IMR-90 (cell line): ENCODE results near the gene ERAP2. TPM values are rescaled to one million over a fixed set of nuclear protein-coding genes. Genes with fewer than 3 reads are reported as not detected.

Source experiments
- ATAC-seq: fragments of 200-7000 bp; cut with Tn5 transposase; 2 replicates; pipeline ENCODE4 v1.9.1; 2020; ENCODE audit warnings: low read depth, mild to moderate bottlenecking, moderate library complexity
- BruUV-seq: library from RNA; stranded (reverse); fragments of 400-500 nt; replicated peaks from 2 replicates; lab custom pipeline; 2021; lab: Mats Ljungman, UMichigan
- CTCF ChIA-PET: fragments of 300-600 bp; formaldehyde crosslinking; extraction: SDS; loops from one replicate; lab custom pipeline; 2021; ENCODE audit warnings: antibody characterized with exemption; lab: Yijun Ruan, JAX
- POLR2A ChIA-PET: fragments of 300-600 bp; sonication (Branson Sonifier 250); formaldehyde crosslinking; loops from one replicate; lab custom pipeline; 2022; ENCODE audit warnings: antibody characterized with exemption; ENCODE audit not compliant: unreplicated experiment; lab: Charles Lee
- DNase-seq: peaks from one replicate; pipeline ENCODE4 v3.0.0; 2013
- H2AFZ ChIP-seq: replicated peaks from 2 replicates; pipeline ENCODE3; 2013; ENCODE audit warnings: low read length, mild to moderate bottlenecking; ENCODE audit not compliant: poor library complexity
- H2AK5ac ChIP-seq: 2 replicates; pipeline ENCODE4 v1.6.1; 2013; ENCODE audit warnings: low read depth, low read length, inconsistent platforms
- H2AK9ac ChIP-seq: replicated peaks from 2 replicates; pipeline ENCODE3; 2013; ENCODE audit warnings: mild to moderate bottlenecking, low read depth, low read length, moderate library complexity; ENCODE audit not compliant: poor library complexity
- H2BK120ac ChIP-seq: 2 replicates; pipeline ENCODE4 v1.6.1; 2013; ENCODE audit warnings: low read depth, low read length, inconsistent platforms
- H2BK15ac ChIP-seq: 3 replicates; pipeline ENCODE4 v1.6.1; 2013; ENCODE audit warnings: low read depth, low read length, inconsistent platforms
- H2BK20ac ChIP-seq: 2 replicates; pipeline ENCODE4 v1.6.1; 2013; ENCODE audit warnings: low read depth, mild to moderate bottlenecking, inconsistent platforms, low read length, moderate library complexity
- H2BK5ac ChIP-seq: 2 replicates; pipeline ENCODE4 v1.6.1; 2013; ENCODE audit warnings: mild to moderate bottlenecking, low read depth, low read length, inconsistent platforms; ENCODE audit not compliant: poor library complexity, severe bottlenecking
- H3K14ac ChIP-seq: replicated peaks from 2 replicates; pipeline ENCODE4 v1.6.1; 2013; ENCODE audit warnings: low read depth, low read length, inconsistent platforms
- H3K18ac ChIP-seq: 2 replicates; pipeline ENCODE4 v1.6.1; 2013; ENCODE audit warnings: low read depth, low read length, control low read depth
- H3K23ac ChIP-seq: 2 replicates; pipeline ENCODE4 v1.6.1; 2013; ENCODE audit warnings: low read depth, low read length, inconsistent platforms
- H3K27ac ChIP-seq: 2 replicates; pipeline ENCODE4 v1.5.1; 2013; ENCODE audit warnings: mild to moderate bottlenecking, control low read depth, low read length; ENCODE audit not compliant: insufficient read depth
- H3K27me3 ChIP-seq: 2 replicates; pipeline ENCODE4 v1.6.1; 2013; ENCODE audit warnings: low read length; ENCODE audit not compliant: control insufficient read depth, insufficient read depth
- H3K36me3 ChIP-seq: 2 replicates; pipeline ENCODE4 v1.6.1; 2013; ENCODE audit warnings: low read length, mixed read lengths; ENCODE audit not compliant: control insufficient read depth, insufficient read depth
- H3K4ac ChIP-seq: 2 replicates; pipeline ENCODE4 v1.6.1; 2013; ENCODE audit warnings: low read depth, low read length, inconsistent platforms
- H3K4me1 ChIP-seq: 2 replicates; pipeline ENCODE4 v1.6.1; 2013; ENCODE audit warnings: low read length, mixed read lengths; ENCODE audit not compliant: control insufficient read depth, insufficient read depth
- H3K4me2 ChIP-seq: 2 replicates; pipeline ENCODE4 v1.6.1; 2013; ENCODE audit warnings: low read depth, mild to moderate bottlenecking, control low read depth, low read length, moderate library complexity
- H3K4me3 ChIP-seq: 2 replicates; pipeline ENCODE4 v1.5.1; 2013; ENCODE audit warnings: low read depth, mild to moderate bottlenecking, control low read depth, low read length, moderate library complexity; ENCODE audit not compliant: insufficient read depth
- H3K56ac ChIP-seq: 2 replicates; pipeline ENCODE4 v1.6.1; 2013; ENCODE audit warnings: low read length, inconsistent platforms; ENCODE audit not compliant: insufficient read depth; ENCODE audit errors: extremely low read depth
- H3K79me1 ChIP-seq, 2 experiments: 2 replicates each; pipeline ENCODE4 v1.6.1; 2013; ENCODE audit warnings: low read length in 2 of 2, inconsistent platforms in 1 of 2, low read depth in 1 of 2
- H3K9ac ChIP-seq: 2 replicates; pipeline ENCODE4 v1.6.1; 2013; ENCODE audit warnings: low read depth, low read length, control low read depth
- H3K9me1 ChIP-seq: 2 replicates; pipeline ENCODE4 v1.6.1; 2013; ENCODE audit warnings: low read length, inconsistent platforms; ENCODE audit not compliant: insufficient read depth
- H3K9me3 ChIP-seq: 2 replicates; pipeline ENCODE4 v1.6.1; 2013; ENCODE audit warnings: low read length; ENCODE audit not compliant: control insufficient read depth, insufficient read depth
- H4K20me1 ChIP-seq: 2 replicates; pipeline ENCODE4 v1.6.1; 2013; ENCODE audit warnings: low read length, inconsistent platforms; ENCODE audit not compliant: insufficient read depth
- H4K5ac ChIP-seq: 2 replicates; pipeline ENCODE4 v1.6.1; 2013; ENCODE audit warnings: mild to moderate bottlenecking, low read depth, low read length, control low read depth
- H4K8ac ChIP-seq, 2 experiments: 2 replicates each; pipeline ENCODE4 v1.6.1; 2013; ENCODE audit warnings: low read depth in 2 of 2, low read length in 2 of 2, control low read depth in 1 of 2, inconsistent platforms in 1 of 2
- H4K91ac ChIP-seq: 2 replicates; pipeline ENCODE4 v1.6.1; 2013; ENCODE audit warnings: low read depth, low read length, inconsistent platforms; ENCODE audit not compliant: insufficient read depth
- CEBPB ChIP-seq: IDR thresholded peaks from 2 replicates; pipeline ENCODE4 v1.6.1; 2012; ENCODE audit warnings: low read depth, low read length, improper control_type of control experiment
- MAZ ChIP-seq: IDR thresholded peaks from 2 replicates; pipeline ENCODE4 v1.6.1; 2012; ENCODE audit warnings: low read depth, mild to moderate bottlenecking, low read length, improper control_type of control experiment, moderate library complexity, borderline replicate concordance
- dilution Hi-C: fragments of 300-500 bp; cut with HindIII; formaldehyde crosslinking; loops from one replicate; pipeline ENCODE4 v1.14.3; 2018; ENCODE audit warnings: low sequenced_read_pairs; ENCODE audit not compliant: unreplicated experiment
- in situ Hi-C: fragments of 300-500 bp; cut with MboI; formaldehyde crosslinking; loops from 3 replicates; pipeline ENCODE4 v1.14.3; 2019; ENCODE audit warnings: low sequenced_read_pairs, inconsistent platforms, mixed read lengths
- intact Hi-C: fragments of 100-400 bp; cut with micrococcal nuclease; formaldehyde crosslinking; loops from 2 replicates; pipeline ENCODE4 v1.10.0; 2022
- polyA plus RNA-seq, 3 experiments: library from polyadenylated mRNA; depleted of rRNA; stranded (reverse); fragments of >200 nt; gene quantifications; 2 replicates each; pipeline ENCODE4 v1.2.3, GENCODE V29; 2012; ENCODE audit warnings: low replicate concordance in 1 of 3
- total RNA-seq: library from RNA; depleted of rRNA; stranded (reverse); fragments of >200 nt; gene quantifications from 2 replicates; pipeline ENCODE4 v1.2.3, GENCODE V29; 2012

The ERAP2 gene
- total and polyA plus RNA-seq, 2 of the 4 experiments (the other 2 are of a cell fraction), result 10.6 to 21.3 TPM

DNA sequence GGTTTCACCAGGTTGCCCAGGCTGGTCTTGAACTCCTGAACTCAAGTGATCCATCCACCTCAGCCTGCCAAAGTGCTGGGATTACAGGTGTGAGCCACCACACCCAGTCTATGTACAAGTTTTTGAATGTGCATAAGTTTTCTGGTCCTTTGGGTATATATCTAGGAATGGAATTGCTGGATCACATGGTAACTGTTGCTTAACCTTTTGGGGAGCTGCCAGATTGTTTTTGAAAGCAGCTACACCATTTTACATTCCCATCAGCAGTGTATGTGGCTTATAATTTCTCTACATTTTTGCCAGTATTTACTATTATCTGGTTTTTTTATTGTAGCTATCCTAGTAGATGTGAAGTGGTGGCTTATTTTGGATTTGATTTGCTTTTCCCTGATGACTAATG, 50.7 kb downstream of the ERAP2 start:
- Histone ChIP-seq H2AFZ (no peak overlapping the region), H3K27me3 (no peaks in the 10 kb centered on the region), H3K4me3 (no peak overlapping the region), H3K4ac (no peak overlapping the region), H4K8ac (no peak overlapping the region), H4K91ac (no peak overlapping the region), H2BK20ac (no peak overlapping the region), H2BK120ac (no peak overlapping the region), H3K27ac (no peak overlapping the region), H3K18ac (no peak overlapping the region), H2BK15ac (no peak overlapping the region), H2AK5ac (no peak overlapping the region), H3K9me3 (no peaks in the 10 kb centered on the region), H3K79me1 (no peaks in the 10 kb centered on the region), H3K9ac (no peak overlapping the region), H4K5ac (no peak overlapping the region), H4K20me1 (no peaks in the 10 kb centered on the region), H3K23ac (no peak overlapping the region), H3K14ac (no peak overlapping the region; the same call in 1 of the 2 replicates), H2AK9ac (no peak overlapping the region), H3K56ac (no peak overlapping the region), H3K9me1 (no peaks in the 10 kb centered on the region; the same call in none of the 2 replicates), H3K4me1 (0 out of 2 replicates have a peak, but pooled peaks cover 1% of the 10 kb centered on the region), H2BK5ac (no peak overlapping the region), H3K36me3 (no peaks in the 10 kb centered on the region), H3K4me2 (no peak overlapping the region)
- ATAC-seq (no peak), DNase-seq (peak; percentile 28)
- BruUV-seq, result no TSS peak
- intact Hi-C loops (no loop called here), in situ Hi-C loops (no loop called here), dilution Hi-C loops (no loop called here)
- ChIA-PET CTCF (interaction anchor here (0.6 to 1.1 kb wide), 3 partner anchors 62 to 224 kb away, joined by 3 to 4 read pairs (median 3); no protein-coding TSS in a partner anchor), POLR2A (no interaction called here)
- peak; percentile 65; the same call in 1 of the 2 replicates for TF ChIP-seq CEBPB
- TF ChIP-seq MAZ, result no peak
